ENCODE results near the gene ANKRD24.
"Not testable (repeated sequence)": the region's sequence is repeated elsewhere in the genome, so short reads cannot be mapped to it uniquely, and the experiment has no call there.

Gene ANKRD24

DNA sequence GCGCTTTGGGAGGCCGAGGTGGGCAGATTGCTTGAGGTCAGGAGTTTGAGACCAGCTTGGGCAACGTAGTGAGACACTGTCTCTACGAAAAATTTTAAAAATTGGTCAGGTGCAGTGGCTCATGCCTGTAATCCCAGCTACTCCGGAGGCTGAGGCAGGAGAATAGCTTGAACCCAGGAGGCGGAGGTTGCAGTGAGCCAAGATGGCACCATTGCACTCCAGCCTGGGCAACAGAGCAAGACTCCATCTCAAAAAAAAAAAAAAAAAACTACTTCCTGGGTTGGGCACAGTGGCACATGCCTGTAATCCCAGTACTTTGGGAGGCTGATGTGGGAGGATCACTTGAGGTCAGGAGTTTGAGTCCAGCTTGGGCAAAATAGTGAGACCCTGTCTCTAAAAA lies 49.0 kb downstream of the ANKRD24 start:
- H3K4me3 ChIP-seq (ENCODE audit: low read depth, low read length); H3K4me1 ChIP-seq (ENCODE audit: control insufficient read depth, insufficient read depth, low read length); H3K36me3 ChIP-seq (ENCODE audit: control insufficient read depth in 2 of 2, insufficient read depth in 1 of 2, low read length in 2 of 2); H3K27ac ChIP-seq (ENCODE audit: extremely low read depth, low read depth, low read length); H3K9me3 ChIP-seq (ENCODE audit: control insufficient read depth, insufficient read depth, low read depth, low read length): not testable (repeated sequence)
- POLR2A ChIA-PET, result interaction anchor here (0.7 kb wide), 2 partner anchors 90 to 197 kb away, joined by 3 to 5 read pairs; no protein-coding TSS in a partner anchor
- CTCF ChIA-PET, result interaction anchor here (0.6 kb wide), 1 partner anchor 25 kb away, joined by 3 read pairs; no protein-coding TSS in a partner anchor
- TF ChIP-seq ZNF121 (tag by site-specific recombination; IDR thresholded peaks at IDR 0.05), result peak; percentile 92

DNA sequence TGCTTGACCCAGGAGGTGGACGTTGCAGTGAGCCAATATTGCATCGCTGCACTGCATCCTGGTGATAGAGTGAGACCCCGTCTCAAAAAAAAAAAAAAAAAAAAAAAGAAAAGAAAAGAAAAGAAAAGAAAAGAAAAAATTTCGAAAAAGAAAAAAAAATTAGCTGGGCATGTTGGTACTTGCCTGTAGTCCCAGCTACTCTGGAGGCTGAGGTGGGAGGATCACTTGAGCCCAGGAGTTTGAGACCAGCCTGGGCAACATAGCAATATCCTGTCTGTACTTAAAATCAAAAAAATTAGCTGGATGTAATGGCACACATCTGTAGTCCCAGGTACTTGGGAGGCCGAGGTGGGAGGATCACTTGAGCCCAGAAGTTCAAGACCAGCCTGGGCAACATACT lies 49.6 kb downstream of the ANKRD24 start:
- H3K4me1 ChIP-seq (ENCODE audit: control insufficient read depth, insufficient read depth, low read length); H3K9me3 ChIP-seq (ENCODE audit: control insufficient read depth, insufficient read depth, low read depth, low read length); H3K36me3 ChIP-seq (ENCODE audit: control insufficient read depth in 2 of 2, insufficient read depth in 1 of 2, low read length in 2 of 2); H3K4me3 ChIP-seq (ENCODE audit: low read depth, low read length); H3K27ac ChIP-seq (ENCODE audit: extremely low read depth, low read depth, low read length): not testable (repeated sequence)
- ChIA-PET CTCF (interaction anchor here (0.5 to 2.7 kb wide), 6 partner anchors 8 to 1291 kb away, joined by 3 to 13 read pairs (median 4); partner anchors contain the start of gene YJU2), POLR2A (interaction anchor here (0.6 to 0.7 kb wide), 5 partner anchors 90 to 355 kb away, joined by 3 to 5 read pairs (median 5); partner anchors contain the start of genes PLIN4 and PLIN5)
- TF ChIP-seq, protein P1, sequence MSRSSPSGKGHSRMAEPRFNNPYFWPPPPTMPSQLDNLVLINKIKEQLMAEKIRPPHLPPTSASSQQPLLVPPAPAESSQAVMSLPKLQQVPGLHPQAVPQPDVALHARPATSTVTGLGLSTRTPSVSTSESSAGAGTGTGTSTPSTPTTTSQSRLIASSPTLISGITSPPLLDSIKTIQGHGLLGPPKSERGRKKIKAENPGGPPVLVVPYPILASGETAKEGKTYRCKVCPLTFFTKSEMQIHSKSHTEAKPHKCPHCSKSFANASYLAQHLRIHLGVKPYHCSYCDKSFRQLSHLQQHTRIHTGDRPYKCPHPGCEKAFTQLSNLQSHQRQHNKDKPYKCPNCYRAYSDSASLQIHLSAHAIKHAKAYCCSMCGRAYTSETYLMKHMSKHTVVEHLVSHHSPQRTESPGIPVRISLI (tag by site-specific recombination; IDR thresholded peaks at IDR 0.05), result peak; percentile 66
- TF ChIP-seq ZNF394 (tag by site-specific recombination; IDR thresholded peaks at IDR 0.05; ENCODE audit: borderline replicate concordance), result peak; percentile 67; the same call in 1 of the 2 replicates

- no peak overlapping the region for H3K27ac ChIP-seq (ENCODE audit: extremely low read depth, low read depth, low read length)
- ChIA-PET POLR2A (interaction anchor here (0.6 to 1.1 kb wide), 4 partner anchors 110 to 355 kb away, joined by 3 to 5 read pairs (median 4); partner anchors contain the start of genes MPND, PLIN4 and PLIN5), CTCF (interaction anchor here (0.5 to 2.7 kb wide), 11 partner anchors 9 to 1292 kb away, joined by 3 to 13 read pairs (median 3); partner anchors contain the start of gene YJU2)
- H3K4me3 ChIP-seq (ENCODE audit: low read depth, low read length), result peak overlapping the region; percentile 23
- no peaks in the 10 kb centered on the region for H3K36me3 ChIP-seq (ENCODE audit: control insufficient read depth in 2 of 2, insufficient read depth in 1 of 2, low read length in 2 of 2)
- peak; percentile 69 for TF ChIP-seq GLIS2 (tag by site-specific recombination; IDR thresholded peaks at IDR 0.05)
- TF ChIP-seq, protein P2, sequence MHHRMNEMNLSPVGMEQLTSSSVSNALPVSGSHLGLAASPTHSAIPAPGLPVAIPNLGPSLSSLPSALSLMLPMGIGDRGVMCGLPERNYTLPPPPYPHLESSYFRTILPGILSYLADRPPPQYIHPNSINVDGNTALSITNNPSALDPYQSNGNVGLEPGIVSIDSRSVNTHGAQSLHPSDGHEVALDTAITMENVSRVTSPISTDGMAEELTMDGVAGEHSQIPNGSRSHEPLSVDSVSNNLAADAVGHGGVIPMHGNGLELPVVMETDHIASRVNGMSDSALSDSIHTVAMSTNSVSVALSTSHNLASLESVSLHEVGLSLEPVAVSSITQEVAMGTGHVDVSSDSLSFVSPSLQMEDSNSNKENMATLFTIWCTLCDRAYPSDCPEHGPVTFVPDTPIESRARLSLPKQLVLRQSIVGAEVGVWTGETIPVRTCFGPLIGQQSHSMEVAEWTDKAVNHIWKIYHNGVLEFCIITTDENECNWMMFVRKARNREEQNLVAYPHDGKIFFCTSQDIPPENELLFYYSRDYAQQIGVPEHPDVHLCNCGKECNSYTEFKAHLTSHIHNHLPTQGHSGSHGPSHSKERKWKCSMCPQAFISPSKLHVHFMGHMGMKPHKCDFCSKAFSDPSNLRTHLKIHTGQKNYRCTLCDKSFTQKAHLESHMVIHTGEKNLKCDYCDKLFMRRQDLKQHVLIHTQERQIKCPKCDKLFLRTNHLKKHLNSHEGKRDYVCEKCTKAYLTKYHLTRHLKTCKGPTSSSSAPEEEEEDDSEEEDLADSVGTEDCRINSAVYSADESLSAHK (tag by site-specific recombination; IDR thresholded peaks at IDR 0.05), result no peak
- TF ChIP-seq TRIM28 (IDR thresholded peaks at IDR 0.05; ENCODE audit: borderline replicate concordance, low read length), result no peak
- TF ChIP-seq ZNF544 (tag by site-specific recombination; IDR thresholded peaks at IDR 0.05), result no peak
- no peak for TF ChIP-seq OSR2 (tag by site-specific recombination; IDR thresholded peaks at IDR 0.05)
- peak; percentile 37; the same call in 1 of the 2 replicates for TF ChIP-seq ZNF335 (tag by site-specific recombination; conservative IDR thresholded peaks at IDR 0.05)
- peak; percentile 99 for TF ChIP-seq ZNF24 (tag by site-specific recombination; IDR thresholded peaks at IDR 0.05)
- 0 out of 2 replicates have a peak, but pooled peaks have one; percentile 28 for TF ChIP-seq ZNF366 (tag by site-specific recombination; conservative IDR thresholded peaks at IDR 0.05)
- TF ChIP-seq GLIS1 (tag by site-specific recombination; IDR thresholded peaks at IDR 0.05), result peak; percentile 57
- peak; percentile 5; the same call in 1 of the 2 replicates for TF ChIP-seq YY2 (tag by site-specific recombination; IDR thresholded peaks at IDR 0.05)
- peak; percentile 94 for TF ChIP-seq ZIC2 (tag by site-specific recombination; IDR thresholded peaks at IDR 0.05)
- H3K4me1 ChIP-seq (ENCODE audit: control insufficient read depth, insufficient read depth, low read length), result no peaks in the 10 kb centered on the region
- no peaks in the 10 kb centered on the region for H3K9me3 ChIP-seq (ENCODE audit: control insufficient read depth, insufficient read depth, low read depth, low read length)
Observed at GRCh38 chr19:4232614-4233281, 50.3 kb downstream of the ANKRD24 start.
